Glomerular visceral epithelial cell (primary cell): ENCODE data around the gene SEMA4D.

Source experiments
- DNase-seq: peaks from one replicate; pipeline ENCODE4 v3.0.0-alpha.2; 2016; ENCODE audit errors: extremely low spot score

The SEMA4D gene, protein sequence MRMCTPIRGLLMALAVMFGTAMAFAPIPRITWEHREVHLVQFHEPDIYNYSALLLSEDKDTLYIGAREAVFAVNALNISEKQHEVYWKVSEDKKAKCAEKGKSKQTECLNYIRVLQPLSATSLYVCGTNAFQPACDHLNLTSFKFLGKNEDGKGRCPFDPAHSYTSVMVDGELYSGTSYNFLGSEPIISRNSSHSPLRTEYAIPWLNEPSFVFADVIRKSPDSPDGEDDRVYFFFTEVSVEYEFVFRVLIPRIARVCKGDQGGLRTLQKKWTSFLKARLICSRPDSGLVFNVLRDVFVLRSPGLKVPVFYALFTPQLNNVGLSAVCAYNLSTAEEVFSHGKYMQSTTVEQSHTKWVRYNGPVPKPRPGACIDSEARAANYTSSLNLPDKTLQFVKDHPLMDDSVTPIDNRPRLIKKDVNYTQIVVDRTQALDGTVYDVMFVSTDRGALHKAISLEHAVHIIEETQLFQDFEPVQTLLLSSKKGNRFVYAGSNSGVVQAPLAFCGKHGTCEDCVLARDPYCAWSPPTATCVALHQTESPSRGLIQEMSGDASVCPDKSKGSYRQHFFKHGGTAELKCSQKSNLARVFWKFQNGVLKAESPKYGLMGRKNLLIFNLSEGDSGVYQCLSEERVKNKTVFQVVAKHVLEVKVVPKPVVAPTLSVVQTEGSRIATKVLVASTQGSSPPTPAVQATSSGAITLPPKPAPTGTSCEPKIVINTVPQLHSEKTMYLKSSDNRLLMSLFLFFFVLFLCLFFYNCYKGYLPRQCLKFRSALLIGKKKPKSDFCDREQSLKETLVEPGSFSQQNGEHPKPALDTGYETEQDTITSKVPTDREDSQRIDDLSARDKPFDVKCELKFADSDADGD

GRCh38 chr9:89497978-89498851 is at the start of gene SEMA4D:
Gene SEMA4D, minus strand, starts transcription at chr9:89498113. Its CDS starts 92,657 bp downstream, at chr9:89405456.
- peak; percentile 83 for DNase-seq

- DNase-seq: no peak
These were observed 49.1 kb upstream of the SEMA4D start for GRCh38 chr9:89547000-89547399.

DNA sequence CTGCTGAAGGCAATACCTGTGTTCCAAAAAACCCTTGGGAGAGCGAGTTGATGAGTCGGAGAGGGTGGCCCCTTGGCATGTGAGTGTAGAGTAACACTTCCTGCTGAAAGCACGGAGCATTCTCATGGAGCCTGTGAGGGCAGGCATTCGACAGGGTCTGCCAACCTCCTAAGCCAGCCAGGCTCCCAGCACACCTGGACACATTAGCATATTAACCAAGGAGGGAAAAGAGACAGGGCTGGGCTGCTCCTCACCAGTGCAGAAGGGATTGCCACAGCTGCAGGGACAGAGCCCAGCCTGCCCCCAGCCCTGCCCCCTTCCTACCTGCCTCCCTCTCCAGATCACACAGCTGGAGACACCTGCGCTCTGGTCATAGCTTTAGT is 46.4 kb upstream of the SEMA4D start:
- no peak for DNase-seq

- no peak for DNase-seq
These were observed 45.8 kb upstream of the SEMA4D start for GRCh38 chr9:89543621-89544278.

DNA sequence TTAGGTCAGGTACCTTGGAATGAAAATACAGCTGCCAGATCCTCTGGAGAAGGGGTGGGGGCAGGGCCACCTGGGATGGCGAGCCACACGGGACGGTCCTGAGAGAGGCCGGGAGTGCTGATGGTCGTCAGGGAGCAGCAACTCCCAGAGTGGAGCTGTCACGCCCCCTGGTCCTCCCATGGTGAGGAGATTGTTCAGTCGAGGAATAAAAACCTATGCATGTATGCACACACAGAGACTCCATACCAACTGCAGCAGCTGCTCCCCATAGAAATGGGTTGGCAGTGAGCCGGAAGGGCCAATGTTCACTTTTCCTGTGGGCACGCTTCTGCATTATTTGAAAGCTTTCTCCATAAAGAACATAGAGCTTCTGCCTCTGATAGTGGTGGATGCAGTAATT is 45.2 kb upstream of the SEMA4D start:
- no peak for DNase-seq

GRCh38 chr9:89542401-89543021 is 44.6 kb upstream of the SEMA4D start:
- no peak for DNase-seq

DNA sequence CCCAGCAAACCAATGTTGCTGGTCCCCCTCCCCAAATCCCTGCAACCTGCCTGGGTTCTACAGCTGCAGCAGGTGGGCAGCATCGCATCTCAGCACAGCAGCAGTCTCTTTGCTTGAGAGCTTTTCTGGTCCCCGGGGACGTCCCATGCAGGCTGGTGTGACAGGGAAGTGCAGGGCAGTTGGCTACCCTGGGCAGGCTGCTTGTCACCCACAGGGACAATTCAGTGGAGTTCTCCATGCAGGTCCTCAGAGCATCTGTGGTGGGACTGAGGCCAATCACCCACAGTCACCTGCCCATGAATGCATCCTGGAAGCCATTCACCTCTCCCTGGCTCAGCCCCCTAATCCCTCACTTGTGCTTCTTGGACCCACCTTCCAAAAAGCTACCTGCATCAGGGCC is 43.9 kb upstream of the SEMA4D start:
- no peak for DNase-seq

DNA sequence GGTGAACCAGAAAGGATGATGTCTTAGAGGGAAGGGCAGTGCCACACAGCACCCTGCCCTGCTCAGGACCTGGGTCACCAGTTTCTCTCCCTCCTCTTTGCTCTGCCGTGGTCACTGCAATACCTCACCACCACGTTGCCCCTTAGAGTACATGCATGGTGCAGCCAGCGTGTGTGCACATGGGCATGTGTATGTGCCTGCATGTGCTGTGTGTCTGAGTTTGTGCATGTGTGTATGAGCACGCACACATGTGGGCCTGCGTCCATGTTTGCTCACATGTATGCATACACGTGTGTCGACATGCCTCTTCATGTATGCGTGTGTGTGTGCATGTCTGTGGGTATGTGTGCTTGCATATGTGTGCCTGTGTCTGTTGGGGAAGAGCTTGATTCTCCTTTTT is 41.5 kb upstream of the SEMA4D start:
- DNase-seq: no peak

- DNase-seq: no peak
These were observed 41.0 kb upstream of the SEMA4D start for GRCh38 chr9:89538871-89539270.

- no peak for DNase-seq
These were observed 39.3 kb upstream of the SEMA4D start for GRCh38 chr9:89537166-89537565.

- DNase-seq: no peak
These were observed 38.7 kb upstream of the SEMA4D start for GRCh38 chr9:89536600-89536999.

DNA sequence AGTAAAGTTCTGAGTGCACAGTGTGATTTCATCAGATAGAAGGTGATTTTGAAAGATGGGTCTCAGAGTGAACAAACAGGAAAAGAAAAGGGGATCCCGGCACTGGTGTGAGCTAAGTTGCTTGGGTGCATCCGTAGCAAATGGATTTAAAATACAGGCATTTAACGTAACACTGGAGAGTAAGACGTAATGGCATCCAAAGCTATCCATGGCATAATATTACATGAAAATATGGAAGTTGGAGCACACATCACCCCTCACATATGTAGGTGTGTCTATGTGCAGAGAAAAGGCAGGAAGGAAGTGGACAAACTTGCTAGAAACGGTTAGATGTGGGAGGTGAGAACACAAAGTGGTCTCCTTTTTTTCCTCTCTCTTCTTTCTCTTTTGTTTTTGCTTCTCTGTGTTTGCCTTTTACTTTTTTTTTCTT is 38.2 kb upstream of the SEMA4D start:
- no peak for DNase-seq

- DNase-seq: no peak
These were observed 37.5 kb upstream of the SEMA4D start for GRCh38 chr9:89535461-89535860.

DNA sequence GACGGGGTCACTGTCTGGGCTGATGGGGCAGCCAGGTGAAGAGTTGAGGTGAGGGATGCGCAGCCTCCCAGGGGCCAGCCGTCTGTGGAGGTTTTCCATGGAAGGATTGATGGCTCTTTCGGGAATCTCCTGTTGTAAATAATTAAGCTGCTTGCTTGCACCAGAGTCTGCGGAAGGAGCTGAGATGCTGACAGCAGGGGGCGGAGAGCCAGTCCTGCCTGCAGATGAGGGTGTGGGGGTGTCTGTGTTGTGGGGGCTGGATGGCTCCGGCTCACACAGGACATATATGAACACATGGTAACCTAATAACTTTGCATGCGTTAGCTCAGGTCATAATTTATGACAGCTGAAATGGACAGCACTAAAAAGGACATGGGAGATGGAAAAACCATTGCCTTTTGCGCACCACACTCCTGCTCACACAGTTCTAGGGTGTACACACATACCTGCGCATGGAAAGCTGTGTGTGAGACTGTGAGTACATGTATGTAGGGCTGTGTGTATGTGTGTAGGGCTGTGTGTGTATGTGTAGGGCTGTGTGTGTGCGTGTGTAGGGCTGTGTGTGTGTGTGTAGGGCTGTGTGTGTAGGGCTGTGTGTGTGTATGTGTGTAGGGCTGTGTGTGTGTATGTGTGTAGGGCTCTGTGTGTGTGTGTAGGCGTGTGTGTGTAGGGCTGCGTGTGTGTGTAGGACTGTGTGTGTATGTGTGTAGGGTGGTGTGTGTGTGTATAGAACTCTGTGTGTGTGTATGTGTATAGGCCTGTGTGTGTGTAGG is 36.8 kb upstream of the SEMA4D start:
- peak; percentile 37 for DNase-seq

GRCh38 chr9:89533411-89534095 is 35.6 kb upstream of the SEMA4D start:
- no peak for DNase-seq

DNA sequence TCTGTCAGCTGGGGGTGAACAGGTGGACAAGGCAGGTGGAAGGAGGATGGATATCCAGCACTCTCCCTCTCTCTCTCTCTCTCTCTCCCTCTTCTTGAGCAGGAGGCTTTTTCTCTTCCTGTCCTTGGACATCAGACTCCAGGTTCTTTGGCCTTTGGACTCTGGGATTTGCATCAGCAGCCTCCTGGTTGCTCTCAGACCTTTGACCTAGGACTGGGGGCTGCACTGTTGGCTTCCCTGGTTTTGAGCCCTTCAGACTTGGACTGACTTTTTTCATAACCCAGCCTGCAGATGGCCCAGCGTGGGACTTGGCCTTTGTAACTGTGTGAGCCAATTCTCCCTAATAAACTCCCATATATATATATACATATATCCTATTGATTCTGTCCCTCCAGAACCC is 35.0 kb upstream of the SEMA4D start:
- no peak for DNase-seq

GRCh38 chr9:89532478-89532877 is 34.6 kb upstream of the SEMA4D start:
- DNase-seq: no peak

- DNase-seq: no peak
These were observed 33.9 kb upstream of the SEMA4D start for GRCh38 chr9:89531766-89532165.

DNA sequence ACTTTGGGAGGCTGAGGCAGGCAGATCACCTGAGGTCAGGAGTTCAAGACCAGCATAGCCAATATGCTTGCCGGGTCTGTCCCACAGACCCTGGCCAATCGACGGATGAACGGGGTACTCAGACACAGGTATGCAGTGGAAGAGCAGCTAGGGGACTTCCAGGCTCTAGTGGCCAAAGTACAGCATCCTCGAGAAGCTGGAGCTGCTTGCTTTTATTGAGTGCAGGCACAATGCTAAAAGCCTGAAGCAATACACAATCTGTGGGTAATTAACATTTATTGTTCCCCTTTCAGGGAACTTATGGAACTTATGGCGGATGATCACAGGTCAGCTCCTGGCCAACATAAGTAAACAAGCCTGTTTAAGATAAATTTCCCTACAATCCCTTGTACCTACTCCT is 32.8 kb upstream of the SEMA4D start:
- no peak for DNase-seq
